Endothelial cell of umbilical vein (primary cell): ENCODE results near the gene MCM7. TPM values are rescaled to one million over a fixed set of nuclear protein-coding genes. Genes with fewer than 3 reads are reported as not detected.

Experiments used
- BruUV-seq: library from RNA; stranded (reverse); fragments of 400-500 nt; replicated peaks from 2 replicates; lab custom pipeline; 2021; lab: Mats Ljungman, UMichigan
- CTCF ChIA-PET: fragments of 300-600, 350-600 bp; sonication (Branson Sonifier 250); formaldehyde crosslinking; loops from one replicate; lab custom pipeline; 2021; ENCODE audit warnings: antibody characterized with exemption, inconsistent platforms; lab: Charles Lee
- POLR2A ChIA-PET: fragments of 300-600, 350-600 bp; sonication (Branson Sonifier 250); formaldehyde crosslinking; loops from one replicate; lab custom pipeline; 2021; ENCODE audit warnings: antibody characterized with exemption, inconsistent platforms; lab: Charles Lee
- DNase-seq: peaks from one replicate; pipeline ENCODE4 v3.0.0-alpha.2; 2011; ENCODE audit warnings: low read depth, low spot score
- FAIRE-seq: peaks from 2 replicates; lab custom pipeline; 2011; peaks lifted over from hg19 to GRCh38; lab: Jason Lieb, UNC
- H2AFZ ChIP-seq: 2 replicates; pipeline ENCODE4 v1.6.0; 2012; ENCODE audit warnings: low read depth, low read length, control low read depth, inconsistent platforms
- H3K27ac ChIP-seq: 2 replicates; pipeline ENCODE4 v1.5.1; 2011; ENCODE audit warnings: low read depth, mild to moderate bottlenecking, control low read depth, low read length, moderate library complexity; ENCODE audit not compliant: insufficient read depth
- H3K27me3 ChIP-seq, 2 experiments: 2 replicates each; pipeline versions ENCODE4 v1.6.0 to v1.6.1; 2011; ENCODE audit warnings: low read length in 2 of 2, mixed read lengths in 1 of 2; ENCODE audit not compliant: control insufficient read depth in 2 of 2, insufficient read depth in 2 of 2
- H3K36me3 ChIP-seq, 2 experiments: 2 replicates in 1 of 2; 3 replicates in 1 of 2; pipeline ENCODE4 v1.5.1; 2011; ENCODE audit warnings: low read length in 2 of 2, mild to moderate bottlenecking in 1 of 2, moderate library complexity in 1 of 2; ENCODE audit not compliant: control insufficient read depth in 2 of 2, insufficient read depth in 2 of 2; ENCODE audit errors: extremely low read depth in 1 of 2
- H3K4me1 ChIP-seq: 3 replicates; pipeline ENCODE4 v1.5.1; 2011; ENCODE audit warnings: mild to moderate bottlenecking, low read length; ENCODE audit not compliant: control insufficient read depth, insufficient read depth; ENCODE audit errors: extremely low read depth
- H3K4me2 ChIP-seq: 2 replicates; pipeline ENCODE4 v1.6.1; 2011; ENCODE audit warnings: low read length, control low read depth, mixed read lengths; ENCODE audit not compliant: insufficient read depth
- H3K4me3 ChIP-seq, 3 experiments: fragments of 200-600 bp in 1 of 3; sonication (generic), shearing (Covaris generic) in 1 of 3; replicated peaks in 1 of 3; 2 replicates each; pipeline ENCODE4 v1.5.1; 2011 to 2016; ENCODE audit warnings: control low read depth in 3 of 3, low read length in 3 of 3, mild to moderate bottlenecking in 2 of 3, inconsistent platforms in 1 of 3, low read depth in 1 of 3, moderate library complexity in 1 of 3; ENCODE audit not compliant: insufficient read depth in 1 of 3
- H3K79me2 ChIP-seq: 2 replicates; pipeline ENCODE4 v1.6.0; 2012; ENCODE audit warnings: low read length, inconsistent platforms; ENCODE audit not compliant: control insufficient read depth, insufficient read depth
- H3K9ac ChIP-seq: replicated peaks from 2 replicates; pipeline ENCODE3; 2011; ENCODE audit warnings: low read length, control low read depth; ENCODE audit not compliant: insufficient read depth; ENCODE audit errors: extremely low read depth
- H3K9me1 ChIP-seq: replicated peaks from 3 replicates; pipeline ENCODE4 v1.6.0; 2011; ENCODE audit warnings: mild to moderate bottlenecking, low read length; ENCODE audit not compliant: control insufficient read depth, insufficient read depth; ENCODE audit errors: extremely low read depth
- H3K9me3 ChIP-seq: replicated peaks from 2 replicates; pipeline ENCODE4 v1.5.1; 2012; ENCODE audit warnings: low read length, inconsistent platforms; ENCODE audit not compliant: control insufficient read depth, insufficient read depth
- H4K20me1 ChIP-seq: replicated peaks from 2 replicates; pipeline ENCODE3; 2011; ENCODE audit warnings: mild to moderate bottlenecking, low read length; ENCODE audit not compliant: control insufficient read depth, insufficient read depth; ENCODE audit errors: extremely low read depth
- CTCF ChIP-seq, 2 donors: IDR thresholded peaks; 1 replicate in 1 of 2; 2 replicates in 1 of 2; pipeline ENCODE4 v1.5.1; 2011; ENCODE audit warnings: low read length in 2 of 2, mild to moderate bottlenecking in 2 of 2, moderate library complexity in 2 of 2, control low read depth in 1 of 2, inconsistent platforms in 1 of 2, low read depth in 1 of 2; ENCODE audit not compliant: insufficient read depth in 1 of 2; ENCODE audit errors: extremely low read depth in 1 of 2
- EZH2 ChIP-seq: IDR thresholded peaks from 2 replicates; pipeline ENCODE4 v1.6.1; 2012; ENCODE audit warnings: borderline replicate concordance, low read depth, mild to moderate bottlenecking, moderate library complexity, low read length, inconsistent platforms; ENCODE audit not compliant: severe bottlenecking
- FOS ChIP-seq: IDR thresholded peaks from 2 replicates; pipeline ENCODE4 v1.6.1; 2011; ENCODE audit warnings: mild to moderate bottlenecking, low read length, moderate library complexity, borderline replicate concordance; ENCODE audit not compliant: insufficient read depth
- GATA2 ChIP-seq: IDR thresholded peaks from 2 replicates; pipeline ENCODE4 v1.7.0; 2011; ENCODE audit warnings: low read depth, mild to moderate bottlenecking, moderate library complexity, mixed read lengths, low read length; ENCODE audit not compliant: insufficient read length, insufficient read depth
- JUN ChIP-seq: IDR thresholded peaks from 2 replicates; pipeline ENCODE4 v1.6.1; 2011; ENCODE audit warnings: borderline replicate concordance, low read depth; ENCODE audit not compliant: insufficient read length, insufficient read depth
- MAX ChIP-seq: IDR thresholded peaks from 2 replicates; pipeline ENCODE4 v1.6.1; 2011; ENCODE audit not compliant: insufficient read depth, insufficient read length
- MYC ChIP-seq: IDR thresholded peaks from one replicate; pipeline ENCODE4 v1.6.1; 2011; ENCODE audit warnings: mild to moderate bottlenecking, low read depth, low read length
- POLR2A ChIP-seq: IDR thresholded peaks from 2 replicates; pipeline ENCODE4 v1.6.1; 2012; ENCODE audit warnings: low read depth, mild to moderate bottlenecking, control low read depth, low read length
- POLR2AphosphoS5 ChIP-seq: IDR thresholded peaks from 2 replicates; pipeline ENCODE4 v1.6.1; 2012; ENCODE audit warnings: low read depth, mild to moderate bottlenecking, control low read depth, low read length, moderate library complexity; ENCODE audit not compliant: insufficient read depth
- dilution Hi-C: fragments of 300-500 bp; cut with MboI; formaldehyde crosslinking; loops from one replicate; pipeline ENCODE4 v1.15.0; 2019; ENCODE audit warnings: low sequenced_read_pairs; ENCODE audit not compliant: extremely low pct_ligation_motif_present
- intact Hi-C: fragments of 100-400 bp; cut with micrococcal nuclease; formaldehyde crosslinking; loops from one replicate; pipeline ENCODE4 v1.10.0; 2022
- polyA plus RNA-seq, 4 experiments: library from polyadenylated mRNA; depleted of rRNA in 3 of 4; stranded (reverse) in 3 of 4; unstranded in 1 of 4; fragments of >200 nt; gene quantifications; 2 replicates each; pipeline versions ENCODE4 v1.2.1 to v1.2.3, GENCODE V29; 2011 to 2012; ENCODE audit warnings: missing spikeins in 1 of 4
- total RNA-seq: library from RNA; stranded (reverse); gene quantifications from 2 replicates; pipeline ENCODE4 v1.2.3, GENCODE V29; 2021

Gene MCM7
- total and polyA plus RNA-seq, 2 donors (not counting 3 experiments of a cell fraction or from before 2014, with no cell fraction given): 156 to 187 TPM

GRCh38 chr7:100148225-100148558 is 47.0 kb upstream of the MCM7 start:
- DNase-seq (no peak), FAIRE-seq (no peak)
- H2AFZ ChIP-seq: peak overlapping the region; percentile 82
- no peaks in the 10 kb centered on the region for H3K27me3 ChIP-seq
- H3K79me2 ChIP-seq: peaks cover 13% of the 10 kb centered on the region
- no peaks in the 10 kb centered on the region for H4K20me1 ChIP-seq
- peaks cover 6% of the 10 kb centered on the region for H3K4me1 ChIP-seq
- ChIA-PET CTCF (interaction anchor here (0.8 to 2.2 kb wide), 8 partner anchors 10 to 69 kb away, joined by 3 to 8 read pairs (median 3); partner anchors contain the start of genes GAL3ST4 and TRAPPC14), POLR2A (no interaction called here)
- dilution Hi-C loops (no loop called here), intact Hi-C loops (loop anchor here (1.0 to 10.0 kb wide), 4 partner anchors 10 to 907 kb away; partner anchors contain the start of genes AP4M1, CNPY4, MCM7 and TAF6)
- H3K4me2 ChIP-seq: peak overlapping the region; percentile 70
- no peaks in the 10 kb centered on the region for H3K36me3 ChIP-seq
- no TSS peak for BruUV-seq
- TF ChIP-seq GATA2: no peak
- no peak for TF ChIP-seq POLR2AphosphoS5
- no peak for TF ChIP-seq MYC
- TF ChIP-seq CTCF (IDR thresholded peaks at IDR 0.05; ENCODE audit: extremely low read depth in 1 of 2, insufficient read depth in 1 of 2, low read depth in 1 of 2, low read length in 2 of 2): no peak
- no peak for TF ChIP-seq POLR2A
- TF ChIP-seq MAX: no peak
- no peak for TF ChIP-seq EZH2
- TF ChIP-seq JUN: no peak
- TF ChIP-seq FOS: no peak
- peak overlapping the region; percentile 22 for H3K27ac ChIP-seq
- peak overlapping the region; percentile 17 for H3K9ac ChIP-seq
- H3K9me3 ChIP-seq: no peaks in the 10 kb centered on the region
- no peaks in the 10 kb centered on the region for H3K9me1 ChIP-seq
- peak overlapping the region; percentile 10 to 80 (median 17) for H3K4me3 ChIP-seq
